H1 (cell line): ENCODE data around the gene PAPSS2.

Experiments used
- CBX5 ChIP-seq: fragments of 300-800, 300-1000 bp; sonication (generic); IDR thresholded peaks from 2 replicates; pipeline ENCODE4 v1.7.1; 2016; ENCODE audit warnings: antibody characterized with exemption, low read length, low read depth
- HDAC2 ChIP-seq, 2 experiments: fragments of 300-600 bp in 1 of 2; sonication (generic) in 1 of 2; IDR thresholded peaks; 2 replicates each; pipeline ENCODE4 v1.6.1; 2011 to 2012; ENCODE audit warnings: low read depth in 2 of 2, low read length in 2 of 2, mild to moderate bottlenecking in 2 of 2, moderate library complexity in 2 of 2, borderline replicate concordance in 1 of 2, inconsistent platforms in 1 of 2
- POLR2A ChIP-seq, 2 experiments: IDR thresholded peaks; 1 replicate in 1 of 2; 2 replicates in 1 of 2; pipeline ENCODE4 v1.6.1; 2011; ENCODE audit warnings: low read depth in 2 of 2, low read length in 2 of 2, mild to moderate bottlenecking in 2 of 2; ENCODE audit errors: control extremely low read depth in 1 of 2
- SIN3A ChIP-seq, 2 experiments: IDR thresholded peaks in 1 of 2; conservative IDR thresholded peaks in 1 of 2; 2 replicates each; pipeline ENCODE4 v1.6.1; 2011 to 2012; ENCODE audit warnings: low read length in 2 of 2, improper control_type of control experiment in 1 of 2, low read depth in 1 of 2, mild to moderate bottlenecking in 1 of 2
- SUZ12 ChIP-seq: fragments of 200-600 bp; sonication (generic); IDR thresholded peaks from 2 replicates; pipeline ENCODE4 v1.6.1; 2012; ENCODE audit warnings: mild to moderate bottlenecking, inconsistent platforms, low read length, moderate library complexity, mixed read lengths
- TF ChIP-seq, protein P1 (sequence below), 3 experiments: IDR thresholded peaks; 1 replicate in 2 of 3; 2 replicates in 1 of 3; pipeline versions ENCODE4 v1.5.1 to v1.6.1; 2011; ENCODE audit warnings: low read length in 3 of 3, mild to moderate bottlenecking in 3 of 3, inconsistent platforms in 2 of 3, low read depth in 1 of 3, moderate library complexity in 1 of 3; ENCODE audit not compliant: insufficient read depth in 1 of 3; ENCODE audit errors: control extremely low read depth in 1 of 3
- TF ChIP-seq, protein P2 (sequence below): IDR thresholded peaks from 2 replicates; pipeline ENCODE4 v1.6.1; 2012; ENCODE audit warnings: inconsistent platforms

DNA sequence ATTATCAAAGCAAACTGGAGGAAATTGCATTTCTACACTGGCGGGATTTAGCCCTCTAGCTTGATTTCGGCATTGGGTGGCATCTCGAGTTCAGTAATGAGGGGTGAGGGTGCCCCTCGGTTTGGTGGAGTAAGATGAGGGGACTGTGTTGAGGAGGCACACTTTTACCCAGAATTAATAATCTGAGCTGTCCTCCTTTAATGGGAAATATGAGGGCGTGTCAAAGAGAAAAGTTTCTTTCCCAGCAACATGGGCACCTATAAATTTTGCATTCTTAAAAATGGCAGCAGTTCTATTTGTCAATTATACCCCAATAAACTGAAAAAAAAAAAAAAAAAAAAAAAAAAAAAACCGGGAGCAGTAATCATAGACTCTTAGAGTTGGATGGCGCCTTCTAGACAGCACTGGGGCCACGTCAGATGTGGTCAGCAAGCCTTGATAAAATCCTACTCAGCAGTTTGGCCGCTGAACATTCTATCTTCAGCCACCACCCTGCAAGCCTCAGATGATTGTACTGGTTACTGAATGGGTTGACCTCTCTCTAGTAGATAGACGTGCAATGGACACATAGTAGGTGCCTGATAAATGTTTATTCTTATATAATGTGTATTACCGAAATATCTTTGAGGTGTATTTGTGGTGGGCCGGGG is 931 bp downstream of the PAPSS2 start:
- TF ChIP-seq, protein P1, sequence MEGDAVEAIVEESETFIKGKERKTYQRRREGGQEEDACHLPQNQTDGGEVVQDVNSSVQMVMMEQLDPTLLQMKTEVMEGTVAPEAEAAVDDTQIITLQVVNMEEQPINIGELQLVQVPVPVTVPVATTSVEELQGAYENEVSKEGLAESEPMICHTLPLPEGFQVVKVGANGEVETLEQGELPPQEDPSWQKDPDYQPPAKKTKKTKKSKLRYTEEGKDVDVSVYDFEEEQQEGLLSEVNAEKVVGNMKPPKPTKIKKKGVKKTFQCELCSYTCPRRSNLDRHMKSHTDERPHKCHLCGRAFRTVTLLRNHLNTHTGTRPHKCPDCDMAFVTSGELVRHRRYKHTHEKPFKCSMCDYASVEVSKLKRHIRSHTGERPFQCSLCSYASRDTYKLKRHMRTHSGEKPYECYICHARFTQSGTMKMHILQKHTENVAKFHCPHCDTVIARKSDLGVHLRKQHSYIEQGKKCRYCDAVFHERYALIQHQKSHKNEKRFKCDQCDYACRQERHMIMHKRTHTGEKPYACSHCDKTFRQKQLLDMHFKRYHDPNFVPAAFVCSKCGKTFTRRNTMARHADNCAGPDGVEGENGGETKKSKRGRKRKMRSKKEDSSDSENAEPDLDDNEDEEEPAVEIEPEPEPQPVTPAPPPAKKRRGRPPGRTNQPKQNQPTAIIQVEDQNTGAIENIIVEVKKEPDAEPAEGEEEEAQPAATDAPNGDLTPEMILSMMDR (IDR thresholded peaks at IDR 0.05; ENCODE audit: control extremely low read depth in 1 of 3, insufficient read depth in 1 of 3, low read depth in 1 of 3, low read length in 3 of 3) = no peak
- TF ChIP-seq CBX5 (no peak), POLR2A (IDR thresholded peaks at IDR 0.05; ENCODE audit: control extremely low read depth in 1 of 2, low read depth in 2 of 2, low read length in 2 of 2) (no peak), SUZ12 (no peak), SIN3A (conservative IDR thresholded peaks at IDR 0.05 in 1 of 2, IDR thresholded peaks at IDR 0.05 in 1 of 2; ENCODE audit: low read depth in 1 of 2, low read length in 2 of 2) (no peak), HDAC2 (IDR thresholded peaks at IDR 0.05; ENCODE audit: borderline replicate concordance in 1 of 2, low read depth in 2 of 2, low read length in 2 of 2) (no peak)
- TF ChIP-seq, protein P2, sequence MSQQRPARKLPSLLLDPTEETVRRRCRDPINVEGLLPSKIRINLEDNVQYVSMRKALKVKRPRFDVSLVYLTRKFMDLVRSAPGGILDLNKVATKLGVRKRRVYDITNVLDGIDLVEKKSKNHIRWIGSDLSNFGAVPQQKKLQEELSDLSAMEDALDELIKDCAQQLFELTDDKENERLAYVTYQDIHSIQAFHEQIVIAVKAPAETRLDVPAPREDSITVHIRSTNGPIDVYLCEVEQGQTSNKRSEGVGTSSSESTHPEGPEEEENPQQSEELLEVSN = no peak
